Esophagus squamous epithelium (tissue), 4 donors: Measurements from ENCODE around the gene BMPR1B.

Source experiments
- CTCF ChIP-seq, 6 experiments: fragments of 450-650 bp in 4 of 6; fragments of 200-600 bp in 2 of 6; sonication (generic) in 2 of 6; IDR thresholded peaks; one replicate each; pipeline ENCODE4 v1.5.1; 2016 to 2019; ENCODE audit warnings: antibody characterized with exemption in 6 of 6, mild to moderate bottlenecking in 4 of 6, moderate library complexity in 4 of 6
- POLR2A ChIP-seq, 4 donors: fragments of 450-650 bp; IDR thresholded peaks; one replicate each; pipeline ENCODE4 v1.6.1; 2017; ENCODE audit warnings: antibody characterized with exemption in 4 of 4, mild to moderate bottlenecking in 4 of 4, moderate library complexity in 3 of 4

- no peak for TF ChIP-seq CTCF (IDR thresholded peaks at IDR 0.05)
- no peak for TF ChIP-seq POLR2A (IDR thresholded peaks at IDR 0.05)
Observed at GRCh38 chr4:94819371-94820168, 61.8 kb downstream of the BMPR1B start.
